Fibroblast of skin of left quadriceps (primary cell): ENCODE data around the gene ZACN.

ENCODE experiments used
- DNase-seq, 2 experiments: peaks; one replicate each; pipeline ENCODE4 v3.0.0-alpha.2; 2013; ENCODE audit warnings: low read depth in 2 of 2

The ZACN gene

DNA sequence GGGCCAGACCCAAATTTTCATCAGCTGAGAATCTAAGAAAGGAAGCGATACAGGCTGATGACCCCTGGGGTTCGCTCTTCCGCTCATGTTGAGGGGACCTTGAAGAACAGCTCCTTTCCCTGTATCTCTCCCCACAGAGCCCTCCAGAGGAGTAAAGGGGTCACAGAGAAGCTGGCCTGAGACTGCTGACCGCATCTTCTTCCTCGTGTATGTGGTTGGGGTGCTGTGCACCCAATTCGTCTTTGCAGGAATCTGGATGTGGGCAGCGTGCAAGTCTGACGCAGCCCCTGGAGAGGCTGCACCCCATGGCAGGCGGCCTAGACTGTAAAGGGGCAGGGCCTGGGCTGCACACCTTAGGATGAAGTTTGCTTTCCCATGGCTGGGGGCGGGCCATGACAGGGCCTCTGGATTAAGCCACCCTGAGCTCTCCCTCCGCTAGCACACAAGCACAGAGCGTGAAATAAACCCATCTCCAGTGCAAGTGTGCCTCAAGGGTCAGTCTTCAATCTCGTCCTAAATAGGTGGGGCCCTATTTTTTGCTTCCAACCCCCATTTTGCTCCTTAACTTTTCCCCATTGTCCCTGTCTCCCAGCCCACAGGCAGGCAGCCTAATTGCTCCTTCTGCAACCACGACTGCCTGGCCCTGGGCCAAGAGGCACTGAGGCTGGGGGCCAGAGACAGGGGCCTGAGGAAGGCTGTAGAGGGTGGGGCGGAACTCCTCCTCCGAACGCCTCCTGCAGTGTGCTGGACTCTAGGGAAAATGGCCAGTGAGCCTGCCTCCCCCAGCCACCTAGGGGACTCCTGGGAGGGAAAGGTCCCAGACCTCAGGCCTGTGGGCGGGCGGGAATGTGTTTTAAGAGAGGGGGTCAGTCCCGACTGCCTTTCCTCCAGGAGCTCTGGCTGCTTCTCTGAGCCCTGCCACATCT lies 3.6 kb downstream of the ZACN start:
- DNase-seq: no peak

DNA sequence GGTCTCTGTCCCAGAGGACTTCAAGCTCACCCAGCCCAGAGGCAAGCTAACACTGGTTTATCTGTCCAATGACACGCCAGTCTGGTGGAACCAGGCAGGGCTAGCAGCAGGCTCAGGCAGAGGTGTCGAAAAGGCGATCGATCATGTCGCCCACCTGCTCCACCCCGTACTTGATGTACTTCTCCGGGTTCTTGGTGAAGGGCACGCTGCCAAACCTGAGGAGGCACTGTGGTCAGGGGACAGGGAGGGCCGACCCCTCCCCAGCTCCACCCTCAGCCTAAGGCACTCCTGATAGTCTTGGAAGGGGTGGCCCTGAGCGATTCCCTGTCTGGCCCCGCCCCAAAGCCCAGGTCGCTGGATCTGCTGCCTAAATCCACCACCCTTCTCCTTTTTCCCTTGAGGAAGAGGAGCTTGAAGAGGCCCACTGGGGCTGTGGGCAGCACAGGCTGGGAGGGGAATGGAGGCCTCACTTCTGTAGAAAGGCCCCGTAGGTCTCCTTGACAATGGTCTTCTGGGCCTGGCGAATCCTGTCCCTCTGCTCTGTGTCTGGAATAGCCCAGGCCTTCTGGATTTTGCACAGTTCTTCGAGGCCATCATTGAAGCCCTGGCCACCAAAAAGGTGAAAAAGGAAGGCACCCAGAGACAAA lies 4.7 kb downstream of the ZACN start:
- no peak for DNase-seq

- DNase-seq: no peak
Measured at GRCh38 chr17:76085066-76085730, 6.2 kb downstream of the ZACN start.

GRCh38 chr17:76085731-76086366 lies 6.9 kb downstream of the ZACN start:
- no peak for DNase-seq

DNA sequence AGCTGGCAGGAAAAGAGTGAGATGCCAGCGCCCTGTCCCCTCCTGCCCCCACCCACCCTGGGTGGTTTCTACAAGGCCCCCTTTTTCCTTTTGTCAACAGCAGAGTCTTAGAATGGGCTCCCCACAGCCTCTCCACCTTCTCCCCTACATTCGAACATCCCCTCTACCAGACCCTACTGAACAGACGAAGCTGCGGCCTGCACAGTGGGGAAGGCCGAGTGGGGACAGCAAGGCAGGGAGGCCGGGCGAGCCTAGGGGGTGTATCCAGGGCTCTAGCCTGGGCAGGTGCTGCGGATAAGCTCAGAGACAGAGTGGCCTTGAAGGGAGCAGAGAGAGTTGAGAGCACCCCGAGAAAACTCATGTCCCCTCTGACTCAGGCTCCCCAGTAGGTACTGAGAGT lies 7.4 kb downstream of the ZACN start:
- no peak for DNase-seq

- DNase-seq: no peak
Measured at GRCh38 chr17:76087531-76087930, 8.5 kb downstream of the ZACN start.

- DNase-seq: no peak
Measured at GRCh38 chr17:76088041-76088867, 9.3 kb downstream of the ZACN start.

GRCh38 chr17:76088868-76089576 lies 10.0 kb downstream of the ZACN start:
- no peak for DNase-seq

GRCh38 chr17:76089680-76090516 lies 10.9 kb downstream of the ZACN start:
- DNase-seq: no peak

DNA sequence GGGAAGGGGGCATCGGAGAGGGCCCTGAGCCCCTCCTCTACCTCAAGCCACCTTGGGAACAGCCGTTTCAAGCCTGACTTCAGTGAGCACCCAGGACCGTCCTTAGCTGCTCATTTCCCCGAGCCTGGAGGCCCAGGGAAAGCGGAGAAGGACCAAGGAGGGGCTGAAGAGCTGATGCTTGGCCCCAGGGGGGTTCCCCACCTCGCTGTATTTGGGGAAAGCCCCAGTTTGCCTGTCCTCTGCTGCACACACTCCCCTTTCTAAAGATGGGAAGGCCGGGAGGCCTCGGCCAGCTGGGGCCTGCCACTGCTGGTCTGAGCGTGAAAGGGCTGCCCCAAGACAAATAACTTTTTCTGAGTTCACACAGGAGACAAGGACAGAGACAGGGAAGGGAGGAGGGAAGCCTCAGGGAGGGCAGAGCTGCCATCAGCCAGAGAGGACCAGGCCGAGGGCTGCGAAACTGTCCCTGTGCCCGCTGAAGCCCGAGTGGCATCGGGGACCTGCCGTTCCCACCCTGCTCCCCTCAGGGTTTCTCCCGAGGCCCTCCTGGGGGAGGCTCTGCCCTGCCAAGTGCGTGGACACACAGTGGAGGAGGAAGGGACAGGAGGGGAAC lies 11.6 kb downstream of the ZACN start:
- no peak for DNase-seq

DNA sequence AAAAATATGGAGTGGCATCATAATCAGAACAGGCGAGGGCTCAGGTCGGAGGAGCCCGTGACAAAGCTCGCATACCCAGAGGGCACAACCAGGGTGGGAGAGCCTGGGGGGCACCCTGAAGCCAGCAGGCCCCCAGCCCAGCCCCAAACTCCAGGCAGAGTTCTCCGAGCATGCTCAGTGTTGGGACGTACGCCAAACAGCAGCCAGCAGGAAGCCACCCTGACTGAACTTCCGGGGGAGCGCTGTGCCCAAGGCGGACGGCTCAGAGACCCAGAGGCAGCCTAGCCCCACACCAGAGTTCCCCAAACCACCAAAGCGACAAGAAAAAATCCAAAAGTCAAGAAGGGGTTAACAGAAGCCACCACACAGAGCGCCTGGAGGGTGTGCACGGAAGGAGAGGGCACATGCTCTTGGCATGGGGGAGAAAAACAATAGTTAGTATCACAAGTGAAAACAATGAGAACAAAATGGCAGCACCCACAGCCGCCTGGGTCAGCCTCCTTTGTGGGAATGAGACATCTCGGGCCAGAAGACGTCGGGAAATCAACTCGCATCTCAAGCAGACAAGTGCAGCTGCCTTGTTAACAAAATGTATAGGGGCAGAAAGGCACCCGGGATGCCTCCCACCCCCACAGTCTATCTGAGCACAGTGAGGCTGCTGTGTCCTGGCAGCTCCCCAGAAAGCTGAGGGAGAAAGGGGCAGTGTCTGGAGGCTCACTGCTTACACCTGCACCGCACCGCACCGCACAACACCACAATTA lies 12.7 kb downstream of the ZACN start:
- DNase-seq: no peak

DNA sequence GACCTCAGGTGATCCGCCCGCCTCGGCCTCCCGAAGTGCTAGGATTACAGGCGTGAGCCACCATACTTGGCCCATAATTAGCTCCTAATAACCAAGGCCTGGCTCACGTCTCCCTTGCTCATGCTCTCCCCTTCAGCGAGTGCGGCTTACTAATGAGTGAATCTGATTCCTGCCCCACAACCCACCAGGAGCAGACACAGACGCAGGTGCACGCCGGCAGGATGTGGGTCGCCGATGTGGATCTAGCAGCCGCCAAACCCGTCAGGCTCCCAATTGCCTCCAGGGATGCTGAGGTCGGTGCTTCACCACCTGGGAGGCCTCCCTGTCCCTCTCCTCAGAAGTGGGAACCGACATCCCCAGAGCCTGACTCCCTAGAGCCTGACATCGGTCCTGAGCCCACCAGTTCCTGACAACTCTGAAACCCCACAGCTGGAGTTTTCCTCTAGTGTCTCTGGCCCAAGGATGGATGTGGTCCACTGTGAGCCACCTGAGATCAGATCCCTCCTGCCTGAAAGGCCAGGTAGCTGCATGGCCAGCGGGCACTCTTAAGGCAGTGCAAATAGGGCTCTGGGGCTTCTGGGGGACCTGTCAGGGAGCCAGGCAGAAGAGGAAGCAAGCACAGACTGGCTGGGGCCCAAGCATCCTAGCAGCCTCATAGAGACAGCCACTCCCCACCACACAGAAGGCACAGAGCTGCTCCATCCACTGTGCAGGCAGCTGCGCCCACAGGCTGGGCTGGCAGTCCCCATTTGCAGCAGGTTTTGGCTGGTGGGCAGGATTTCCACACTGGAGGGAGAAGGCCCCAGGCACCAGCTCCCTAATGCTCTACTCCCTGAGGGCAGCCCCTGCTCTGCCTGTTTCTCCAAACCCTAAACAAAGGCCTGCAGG lies 13.8 kb downstream of the ZACN start:
- DNase-seq: no peak

- no peak for DNase-seq
Measured at GRCh38 chr17:76094046-76094445, 15.1 kb downstream of the ZACN start.

DNA sequence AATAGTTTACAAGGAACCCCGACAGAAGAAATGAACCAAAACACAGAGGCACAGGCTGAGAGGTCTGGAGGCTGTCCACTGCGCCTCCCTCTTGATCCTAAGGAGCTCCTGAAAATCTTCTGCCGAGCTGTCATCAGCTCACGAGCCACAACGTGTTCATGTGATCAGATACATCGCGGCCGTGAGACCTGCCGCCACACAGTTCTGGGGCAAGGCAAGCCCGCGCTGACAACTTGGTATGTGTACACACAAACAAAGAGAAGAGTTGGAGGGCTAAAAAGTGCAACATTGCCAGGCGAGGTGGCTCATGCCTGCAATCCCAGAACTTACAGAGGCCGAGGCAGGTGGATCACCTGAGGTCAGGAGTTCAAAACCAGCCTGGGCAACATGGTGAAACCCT lies 17.0 kb downstream of the ZACN start:
- DNase-seq: no peak

DNA sequence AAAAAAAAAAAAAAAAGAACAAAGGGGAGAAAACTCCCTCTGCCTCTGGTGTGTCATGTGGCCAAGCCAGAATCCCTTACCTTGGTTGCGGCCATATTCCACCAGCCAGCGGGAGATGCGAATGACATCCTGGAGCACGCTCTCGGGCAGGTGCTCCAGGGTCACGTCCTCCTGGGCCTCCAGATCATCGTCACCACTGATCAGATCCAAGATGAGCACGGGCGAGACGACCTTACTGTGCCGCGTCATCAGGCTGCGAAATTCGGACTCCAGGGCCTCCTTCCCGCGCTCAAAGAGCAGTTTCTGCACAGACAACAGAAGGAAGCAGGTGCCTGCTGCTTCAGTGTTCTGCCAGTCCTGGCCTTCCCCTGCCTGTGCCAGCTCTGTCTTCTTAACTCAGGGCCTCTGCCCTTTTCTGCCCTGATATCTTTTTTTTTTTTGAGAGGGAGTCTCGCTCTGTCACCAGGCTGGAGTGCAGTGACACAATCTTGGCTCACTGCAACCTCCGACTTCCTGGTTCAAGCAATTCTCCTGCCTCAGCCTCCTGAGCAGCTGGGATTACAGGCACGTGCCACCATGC lies 18.8 kb downstream of the ZACN start:
- DNase-seq: no peak

DNA sequence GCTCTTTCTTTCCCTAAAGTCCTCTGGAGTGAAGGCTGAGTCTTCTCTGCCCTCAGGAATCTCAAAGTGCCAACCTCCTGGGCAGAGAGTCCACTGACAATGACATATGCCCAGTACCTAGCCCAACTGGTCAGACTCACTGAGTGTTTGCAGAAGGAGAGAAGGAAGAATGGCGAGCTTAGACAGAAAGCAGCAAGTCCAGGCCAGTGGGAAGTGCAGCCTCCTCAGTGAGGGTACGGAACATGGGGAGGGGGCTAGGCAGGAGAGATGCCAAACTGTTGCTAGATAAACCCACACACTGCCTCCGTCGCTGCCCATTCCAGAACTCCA lies 23.9 kb downstream of the ZACN start:
- no peak for DNase-seq
